HepG2 (cell line): ENCODE results near the gene FYB1. TPM values are rescaled to one million over a fixed set of nuclear protein-coding genes. Genes with fewer than 3 reads are reported as not detected.
A peak's percentile ranks its signal among the peaks of the same experiment; 100 is the strongest.

Experiments
- ASH2L ChIP-seq: fragments of 300-600, 200-600 bp; sonication (generic); IDR thresholded peaks from 2 replicates; pipeline ENCODE4 v1.7.0; 2017; ENCODE audit warnings: low read depth, mild to moderate bottlenecking, moderate library complexity, mixed read lengths, low read length; ENCODE audit not compliant: insufficient read length
- DNMT3B ChIP-seq: conservative IDR thresholded peaks from 2 replicates; pipeline ENCODE4 v1.6.1; 2016; ENCODE audit warnings: missing biosample characterization, control low read depth
- GFI1 ChIP-seq: sonication (generic); formaldehyde crosslinking; IDR thresholded peaks from 2 replicates; pipeline ENCODE4 v1.5.0; 2020; ENCODE audit warnings: missing genetic modification reagents, mild to moderate bottlenecking, borderline replicate concordance
- MLXIP ChIP-seq: sonication (generic); formaldehyde crosslinking; IDR thresholded peaks from 2 replicates; pipeline ENCODE4 v1.9.0; 2021; ENCODE audit warnings: missing genetic modification reagents, borderline replicate concordance
- RARA ChIP-seq: IDR thresholded peaks from 2 replicates; pipeline ENCODE4 v1.6.1; 2016; ENCODE audit warnings: missing genetic modification reagents, missing compliant biosample characterization
- SIN3B ChIP-seq: fragments of 150-350 bp; IDR thresholded peaks from 2 replicates; pipeline ENCODE4 v1.6.1; 2014; ENCODE audit warnings: low read length
- SNAPC4 ChIP-seq: sonication (generic); formaldehyde crosslinking; IDR thresholded peaks from 2 replicates; pipeline ENCODE4 v1.4.0; 2020; ENCODE audit warnings: mild to moderate bottlenecking, missing genetic modification reagents
- SSRP1 ChIP-seq: IDR thresholded peaks from 2 replicates; pipeline ENCODE4 v1.6.1; 2016; ENCODE audit warnings: control low read depth
- ZMYM3 ChIP-seq: sonication (generic); formaldehyde crosslinking; IDR thresholded peaks from 2 replicates; pipeline ENCODE4 v1.5.1; 2020; ENCODE audit warnings: mild to moderate bottlenecking, missing genetic modification reagents
- ZNF674 ChIP-seq: sonication (generic); formaldehyde crosslinking; IDR thresholded peaks from 2 replicates; pipeline ENCODE4 v1.5.0; 2020; ENCODE audit warnings: low read depth, mild to moderate bottlenecking, missing genetic modification reagents
- polyA plus RNA-seq, 8 experiments: library from polyadenylated mRNA; depleted of rRNA in 3 of 8; stranded (reverse) in 7 of 8; unstranded in 1 of 8; fragments of >200 nt; fragmentation: Illumina TruSeq in 4 of 8; extraction: Trizol in 4 of 8; gene quantifications; 2 replicates each; pipeline versions ENCODE4 v1.2.1 to v1.2.3, GENCODE V29; 2011 to 2016; ENCODE audit warnings: low read depth in 4 of 8, missing spikeins in 1 of 8, mixed read lengths in 1 of 8; ENCODE audit not compliant: insufficient read depth in 1 of 8
- total RNA-seq, 5 experiments: library from RNA; depleted of rRNA; stranded (reverse); fragments of >200 nt; fragmentation: Illumina TruSeq; extraction: Trizol; gene quantifications; 2 replicates each; pipeline ENCODE4 v1.2.3, GENCODE V29; 2016; ENCODE audit warnings: low read depth in 1 of 5
- TF ChIP-seq, protein P1 (sequence below): sonication (generic); formaldehyde crosslinking; IDR thresholded peaks from 2 replicates; pipeline ENCODE4 v1.4.0; 2020; ENCODE audit warnings: missing genetic modification reagents, borderline replicate concordance
- TF ChIP-seq, protein P2 (sequence below): IDR thresholded peaks from 2 replicates; pipeline ENCODE4 v1.6.1; 2016; ENCODE audit warnings: missing compliant biosample characterization, missing genetic modification reagents, borderline replicate concordance

FYB1 gene
- total and polyA plus RNA-seq, 2 of the 13 experiments (the other 11 are each of a cell fraction or from before 2014, with no cell fraction given): 0.03 TPM; not detected in 1

GRCh38 chr5:39074017-39074814, 145.1 kb downstream of the FYB1 start, which contains the start of gene RICTOR (continued):
- TF ChIP-seq, protein P1, sequence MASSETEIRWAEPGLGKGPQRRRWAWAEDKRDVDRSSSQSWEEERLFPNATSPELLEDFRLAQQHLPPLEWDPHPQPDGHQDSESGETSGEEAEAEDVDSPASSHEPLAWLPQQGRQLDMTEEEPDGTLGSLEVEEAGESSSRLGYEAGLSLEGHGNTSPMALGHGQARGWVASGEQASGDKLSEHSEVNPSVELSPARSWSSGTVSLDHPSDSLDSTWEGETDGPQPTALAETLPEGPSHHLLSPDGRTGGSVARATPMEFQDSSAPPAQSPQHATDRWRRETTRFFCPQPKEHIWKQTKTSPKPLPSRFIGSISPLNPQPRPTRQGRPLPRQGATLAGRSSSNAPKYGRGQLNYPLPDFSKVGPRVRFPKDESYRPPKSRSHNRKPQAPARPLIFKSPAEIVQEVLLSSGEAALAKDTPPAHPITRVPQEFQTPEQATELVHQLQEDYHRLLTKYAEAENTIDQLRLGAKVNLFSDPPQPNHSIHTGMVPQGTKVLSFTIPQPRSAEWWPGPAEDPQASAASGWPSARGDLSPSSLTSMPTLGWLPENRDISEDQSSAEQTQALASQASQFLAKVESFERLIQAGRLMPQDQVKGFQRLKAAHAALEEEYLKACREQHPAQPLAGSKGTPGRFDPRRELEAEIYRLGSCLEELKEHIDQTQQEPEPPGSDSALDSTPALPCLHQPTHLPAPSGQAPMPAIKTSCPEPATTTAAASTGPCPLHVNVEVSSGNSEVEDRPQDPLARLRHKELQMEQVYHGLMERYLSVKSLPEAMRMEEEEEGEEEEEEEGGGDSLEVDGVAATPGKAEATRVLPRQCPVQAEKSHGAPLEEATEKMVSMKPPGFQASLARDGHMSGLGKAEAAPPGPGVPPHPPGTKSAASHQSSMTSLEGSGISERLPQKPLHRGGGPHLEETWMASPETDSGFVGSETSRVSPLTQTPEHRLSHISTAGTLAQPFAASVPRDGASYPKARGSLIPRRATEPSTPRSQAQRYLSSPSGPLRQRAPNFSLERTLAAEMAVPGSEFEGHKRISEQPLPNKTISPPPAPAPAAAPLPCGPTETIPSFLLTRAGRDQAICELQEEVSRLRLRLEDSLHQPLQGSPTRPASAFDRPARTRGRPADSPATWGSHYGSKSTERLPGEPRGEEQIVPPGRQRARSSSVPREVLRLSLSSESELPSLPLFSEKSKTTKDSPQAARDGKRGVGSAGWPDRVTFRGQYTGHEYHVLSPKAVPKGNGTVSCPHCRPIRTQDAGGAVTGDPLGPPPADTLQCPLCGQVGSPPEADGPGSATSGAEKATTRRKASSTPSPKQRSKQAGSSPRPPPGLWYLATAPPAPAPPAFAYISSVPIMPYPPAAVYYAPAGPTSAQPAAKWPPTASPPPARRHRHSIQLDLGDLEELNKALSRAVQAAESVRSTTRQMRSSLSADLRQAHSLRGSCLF: no peak
- TF ChIP-seq SSRP1 (CRISPR knock-in tag) (no peak), DNMT3B (CRISPR knock-in tag) (0 out of 2 replicates have a peak, but pooled peaks have one; percentile 19), SIN3B (peak; percentile 72; the same call in 1 of the 2 replicates), RARA (CRISPR knock-in tag) (0 out of 2 replicates have a peak, but pooled peaks have one; percentile 26), GFI1 (CRISPR knock-in tag) (no peak), SNAPC4 (CRISPR knock-in tag) (0 out of 2 replicates have a peak, but pooled peaks have one; percentile 56), ZMYM3 (CRISPR knock-in tag) (no peak), ZNF674 (0 out of 2 replicates have a peak, but pooled peaks have one; percentile 25), MLXIP (CRISPR knock-in tag) (no peak), ASH2L (peak; percentile 64)
- TF ChIP-seq, protein P2, sequence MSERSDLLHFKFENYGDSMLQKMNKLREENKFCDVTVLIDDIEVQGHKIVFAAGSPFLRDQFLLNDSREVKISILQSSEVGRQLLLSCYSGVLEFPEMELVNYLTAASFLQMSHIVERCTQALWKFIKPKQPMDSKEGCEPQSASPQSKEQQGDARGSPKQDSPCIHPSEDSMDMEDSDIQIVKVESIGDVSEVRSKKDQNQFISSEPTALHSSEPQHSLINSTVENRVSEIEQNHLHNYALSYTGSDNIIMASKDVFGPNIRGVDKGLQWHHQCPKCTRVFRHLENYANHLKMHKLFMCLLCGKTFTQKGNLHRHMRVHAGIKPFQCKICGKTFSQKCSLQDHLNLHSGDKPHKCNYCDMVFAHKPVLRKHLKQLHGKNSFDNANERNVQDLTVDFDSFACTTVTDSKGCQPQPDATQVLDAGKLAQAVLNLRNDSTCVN (CRISPR knock-in tag): no peak; the same call in 1 of the 2 replicates
